HEK293T (cell line): ENCODE data around the gene INPP4B.

Source experiments
- CTCF ChIA-PET: fragments of 350-600 bp; formaldehyde crosslinking; extraction: SDS; loops from one replicate; lab custom pipeline; 2021; ENCODE audit warnings: antibody characterized with exemption, inconsistent platforms; lab: Yijun Ruan, JAX
- POLR2A ChIA-PET: fragments of 350-600 bp; formaldehyde crosslinking; extraction: SDS; loops from one replicate; lab custom pipeline; 2020; ENCODE audit warnings: antibody characterized with exemption, inconsistent platforms; lab: Yijun Ruan, JAX
- DNase-seq: peaks from one replicate; pipeline ENCODE4 v3.0.0; 2012; ENCODE audit warnings: mixed read lengths; ENCODE audit errors: extremely low spot score
- ARNT ChIP-seq: fragments of 450-650 bp; IDR thresholded peaks from 2 replicates; pipeline ENCODE4 v1.6.1; 2017; ENCODE audit warnings: mild to moderate bottlenecking
- BHLHE40 ChIP-seq: fragments of 450-650 bp; IDR thresholded peaks from 2 replicates; pipeline ENCODE4 v1.6.1; 2016; ENCODE audit warnings: mild to moderate bottlenecking, moderate library complexity, borderline replicate concordance
- CTBP1 ChIP-seq: fragments of 450-650 bp; IDR thresholded peaks from 2 replicates; pipeline ENCODE4 v1.6.1; 2016; ENCODE audit warnings: borderline replicate concordance
- ELF4 ChIP-seq: fragments of 450-650 bp; IDR thresholded peaks from 2 replicates; pipeline ENCODE4 v1.6.1; 2017; ENCODE audit warnings: antibody characterized with exemption
- FOXA1 ChIP-seq: fragments of 450-650 bp; IDR thresholded peaks from 2 replicates; pipeline ENCODE4 v1.6.1; 2016; ENCODE audit warnings: mild to moderate bottlenecking
- FOXK2 ChIP-seq: fragments of 450-650 bp; IDR thresholded peaks from 2 replicates; pipeline ENCODE4 v1.6.1; 2016; ENCODE audit warnings: mild to moderate bottlenecking
- FOXM1 ChIP-seq: fragments of 450-650 bp; IDR thresholded peaks from 2 replicates; pipeline ENCODE4 v1.6.1; 2017; ENCODE audit warnings: mild to moderate bottlenecking, borderline replicate concordance
- HDGF ChIP-seq: fragments of 450-650 bp; IDR thresholded peaks from 2 replicates; pipeline ENCODE4 v1.6.1; 2017; ENCODE audit warnings: antibody characterized with exemption, borderline replicate concordance
- L3MBTL2 ChIP-seq: fragments of 450-650 bp; conservative IDR thresholded peaks from 2 replicates; pipeline ENCODE4 v1.6.1; 2016; ENCODE audit warnings: mild to moderate bottlenecking
- LEF1 ChIP-seq: fragments of 450-650 bp; IDR thresholded peaks from 2 replicates; pipeline ENCODE4 v1.6.1; 2017; ENCODE audit warnings: mild to moderate bottlenecking, borderline replicate concordance
- NFRKB ChIP-seq: fragments of 450-650 bp; IDR thresholded peaks from 2 replicates; pipeline ENCODE4 v1.6.1; 2016; ENCODE audit warnings: mild to moderate bottlenecking, moderate library complexity
- SP1 ChIP-seq: fragments of 450-650 bp; IDR thresholded peaks from 2 replicates; pipeline ENCODE4 v1.6.1; 2017
- SUZ12 ChIP-seq: fragments of 450-650 bp; IDR thresholded peaks from 2 replicates; pipeline ENCODE4 v1.6.1; 2016; ENCODE audit warnings: mild to moderate bottlenecking
- TARDBP ChIP-seq: fragments of 450-650 bp; IDR thresholded peaks from 2 replicates; pipeline ENCODE4 v1.6.1; 2016
- ZNF384 ChIP-seq: fragments of 450-650 bp; IDR thresholded peaks from 2 replicates; pipeline ENCODE4 v1.6.1; 2016
- TF ChIP-seq, protein P1 (sequence below): fragments of 450-650 bp; IDR thresholded peaks from 2 replicates; pipeline ENCODE4 v1.6.1; 2016

INPP4B gene

DNA sequence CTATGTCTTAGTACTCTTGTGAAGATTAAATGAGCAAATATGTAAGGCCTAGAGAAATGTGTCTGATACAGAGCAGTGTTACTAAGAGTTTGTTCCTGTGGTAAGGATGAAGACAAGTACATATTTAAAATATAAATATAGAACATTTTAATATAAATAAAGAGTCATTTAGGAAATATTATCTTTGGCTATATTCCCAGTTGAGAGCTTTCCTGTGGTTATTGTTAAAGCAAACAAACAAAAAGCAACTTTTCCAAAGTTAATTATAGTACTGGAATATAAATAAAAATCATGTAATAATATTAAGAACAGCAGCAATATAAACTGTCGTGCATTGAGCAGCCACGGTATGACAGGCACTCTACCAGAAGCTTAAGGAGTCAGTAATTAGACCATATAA is 472.5 kb downstream of the INPP4B start:
- no peak for DNase-seq
- ChIA-PET CTCF (no interaction called here), POLR2A (interaction anchor here (2.0 kb wide), 1 partner anchor 32 kb away, joined by 7 read pairs; no protein-coding TSS in a partner anchor)

DNA sequence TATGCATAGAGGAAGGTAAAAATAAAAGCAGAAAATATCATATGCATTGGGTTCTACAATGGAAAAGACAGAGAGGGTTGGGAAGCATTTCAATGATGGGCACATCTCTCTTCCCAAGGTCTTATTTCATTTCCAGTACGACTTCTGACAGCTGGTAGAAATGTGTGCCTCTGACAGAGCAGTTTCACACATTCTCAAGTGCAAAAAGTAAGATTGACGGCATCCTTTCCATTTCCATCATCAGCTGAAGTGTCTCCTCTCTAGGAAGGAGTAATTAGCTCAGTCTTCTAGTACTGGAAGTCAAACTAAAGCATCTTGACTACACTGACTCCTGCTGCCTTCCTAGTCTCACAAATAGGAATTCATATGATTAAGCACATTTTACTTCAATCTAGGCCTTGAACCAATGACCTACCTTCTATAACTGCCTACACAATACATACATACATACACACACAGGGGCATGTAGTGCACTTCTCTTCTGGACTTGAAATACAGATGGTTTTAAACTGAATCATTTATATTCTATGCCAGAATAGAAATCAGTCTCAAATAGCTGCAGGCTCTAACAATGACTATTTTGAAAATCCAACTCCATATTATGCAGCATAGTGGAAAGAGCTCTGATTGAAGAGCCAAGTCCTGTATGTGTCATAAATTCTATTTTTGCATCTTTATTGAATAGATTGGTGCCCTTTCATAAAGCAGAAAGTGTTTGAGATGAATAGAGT is 473.4 kb downstream of the INPP4B start:
- DNase-seq = no peak
- POLR2A ChIA-PET = no interaction called here
- CTCF ChIA-PET = no interaction called here
- TF ChIP-seq SUZ12 = no peak
- no peak for TF ChIP-seq ARNT
- TF ChIP-seq TARDBP = no peak
- TF ChIP-seq NFRKB = no peak
- no peak for TF ChIP-seq ELF4
- TF ChIP-seq HDGF = no peak

More for the DNA sequence above, 472.5 kb downstream of the INPP4B start:
- TF ChIP-seq, protein P1, sequence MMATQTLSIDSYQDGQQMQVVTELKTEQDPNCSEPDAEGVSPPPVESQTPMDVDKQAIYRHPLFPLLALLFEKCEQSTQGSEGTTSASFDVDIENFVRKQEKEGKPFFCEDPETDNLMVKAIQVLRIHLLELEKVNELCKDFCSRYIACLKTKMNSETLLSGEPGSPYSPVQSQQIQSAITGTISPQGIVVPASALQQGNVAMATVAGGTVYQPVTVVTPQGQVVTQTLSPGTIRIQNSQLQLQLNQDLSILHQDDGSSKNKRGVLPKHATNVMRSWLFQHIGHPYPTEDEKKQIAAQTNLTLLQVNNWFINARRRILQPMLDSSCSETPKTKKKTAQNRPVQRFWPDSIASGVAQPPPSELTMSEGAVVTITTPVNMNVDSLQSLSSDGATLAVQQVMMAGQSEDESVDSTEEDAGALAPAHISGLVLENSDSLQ = no peak
- TF ChIP-seq SP1 (no peak), BHLHE40 (no peak), LEF1 (no peak), TARDBP (no peak), L3MBTL2 (no peak), FOXA1 (no peak), ZNF384 (no peak), HDGF (no peak), NFRKB (no peak), FOXM1 (no peak), ARNT (no peak), FOXK2 (no peak), SUZ12 (no peak), CTBP1 (no peak), ELF4 (no peak)

DNA sequence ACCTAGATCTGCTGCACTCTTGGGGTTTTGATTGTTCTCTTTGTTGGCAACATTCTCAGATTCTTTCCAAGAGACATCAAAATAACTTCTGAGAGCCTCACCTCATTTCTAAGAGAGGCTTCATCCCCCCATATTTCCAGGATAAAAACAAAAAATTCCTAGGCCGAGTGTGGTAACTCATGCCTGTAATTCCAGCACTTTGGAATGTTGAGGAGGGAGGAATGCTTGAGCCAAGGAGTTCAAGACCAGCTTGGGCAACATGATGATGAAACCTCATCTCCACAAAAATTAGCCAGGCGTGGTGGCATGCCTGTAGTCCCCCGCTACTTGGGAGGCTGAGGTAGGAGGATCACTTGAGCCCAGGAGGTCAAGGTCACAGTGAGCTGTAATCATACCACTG is 477.0 kb downstream of the INPP4B start:
- DNase-seq = no peak
- ChIA-PET POLR2A (no interaction called here), CTCF (no interaction called here)
- TF ChIP-seq TARDBP = no peak
- TF ChIP-seq NFRKB = no peak
- no peak for TF ChIP-seq SUZ12
- TF ChIP-seq, protein P1 = no peak
- no peak for TF ChIP-seq L3MBTL2
- no peak for TF ChIP-seq BHLHE40
- no peak for TF ChIP-seq ELF4
- TF ChIP-seq FOXM1 = no peak
- TF ChIP-seq FOXK2 = no peak
- TF ChIP-seq SP1 = no peak
- no peak for TF ChIP-seq ARNT
- TF ChIP-seq LEF1 = no peak
- no peak for TF ChIP-seq HDGF
- no peak for TF ChIP-seq CTBP1
- no peak for TF ChIP-seq FOXA1

DNA sequence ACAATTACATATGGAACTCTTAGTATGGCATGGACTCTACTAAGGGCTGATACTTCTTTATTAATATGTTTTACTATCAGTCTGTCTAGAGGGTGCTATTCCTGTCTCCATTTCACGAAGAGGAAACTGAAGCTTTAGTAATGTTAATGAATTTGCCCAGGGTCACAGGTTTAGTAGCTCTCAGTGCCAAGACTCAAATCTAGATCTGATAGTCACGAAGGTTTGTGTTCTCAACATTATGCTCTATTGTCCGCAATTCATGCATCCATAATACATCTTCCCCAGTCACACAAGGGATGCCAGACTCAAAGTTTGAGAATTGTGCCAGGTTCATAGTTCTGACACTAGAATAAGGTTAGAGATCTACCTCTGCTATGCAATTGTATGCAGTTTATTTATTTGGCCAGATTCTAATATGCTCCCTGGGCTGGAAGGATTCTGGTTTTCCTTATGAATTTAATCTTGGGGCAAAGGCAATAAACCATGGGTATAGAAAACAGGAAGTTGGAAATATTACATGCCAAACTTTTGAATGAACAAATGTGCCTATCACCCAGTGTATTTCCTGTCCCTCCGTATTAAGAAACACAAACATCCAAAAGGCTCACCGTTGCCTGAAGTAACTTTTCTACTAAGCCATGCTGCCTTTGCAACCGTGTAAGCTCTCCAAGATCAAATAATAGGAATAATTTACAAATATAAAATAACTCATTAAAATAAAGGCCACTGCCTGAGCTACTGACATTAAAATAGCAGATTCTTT is 478.5 kb downstream of the INPP4B start:
- TF ChIP-seq LEF1 (no peak), BHLHE40 (no peak), FOXA1 (no peak), SP1 (no peak), FOXK2 (no peak), FOXM1 (no peak), CTBP1 (no peak), L3MBTL2 (no peak), ARNT (no peak), ZNF384 (no peak), ELF4 (no peak), NFRKB (no peak), TARDBP (no peak), SUZ12 (no peak), HDGF (no peak)
- TF ChIP-seq, protein P1 = no peak
- no peak for DNase-seq
- POLR2A ChIA-PET = no interaction called here
- CTCF ChIA-PET = no interaction called here

- no peak for DNase-seq
- POLR2A ChIA-PET = no interaction called here
Measured at GRCh38 chr4:142366769-142367181, 479.3 kb downstream of the INPP4B start.

GRCh38 chr4:142365391-142365790 is 480.7 kb downstream of the INPP4B start:
- POLR2A ChIA-PET = no interaction called here

More at GRCh38 chr4:142366769-142367181, 479.3 kb downstream of the INPP4B start:
- TF ChIP-seq SP1 = no peak
- no peak for TF ChIP-seq LEF1
- CTCF ChIA-PET = no interaction called here

More at GRCh38 chr4:142365391-142365790, 480.7 kb downstream of the INPP4B start:
- CTCF ChIA-PET = no interaction called here
- no peak for TF ChIP-seq ARNT
- TF ChIP-seq SUZ12 = no peak
- no peak for TF ChIP-seq SP1
- TF ChIP-seq LEF1 = no peak
- no peak for TF ChIP-seq HDGF
- no peak for TF ChIP-seq FOXK2
- no peak for TF ChIP-seq CTBP1
- TF ChIP-seq TARDBP = no peak
- TF ChIP-seq NFRKB = no peak
- TF ChIP-seq FOXA1 = no peak
- no peak for TF ChIP-seq L3MBTL2
- TF ChIP-seq ELF4 = no peak
- no peak for TF ChIP-seq FOXM1
- TF ChIP-seq, protein P1 = no peak
- no peak for TF ChIP-seq ZNF384
- TF ChIP-seq BHLHE40 = no peak
- no peak for DNase-seq
